DND-41 (cell line): ENCODE data around the gene LPCAT1.

ENCODE experiments used
- CTCF ChIP-seq: IDR thresholded peaks from 2 replicates; pipeline ENCODE4 v1.5.1; 2012; ENCODE audit warnings: borderline replicate concordance, low read length, moderate library complexity, mild to moderate bottlenecking; ENCODE audit not compliant: poor library complexity, severe bottlenecking; ENCODE audit errors: extremely low read depth
- EZH2 ChIP-seq: IDR thresholded peaks from 3 replicates; pipeline ENCODE4 v1.6.1; 2012; ENCODE audit warnings: borderline replicate concordance, low read depth, mild to moderate bottlenecking, moderate library complexity, low read length, inconsistent platforms; ENCODE audit not compliant: severe bottlenecking

GRCh38 chr5:1476181-1476966 is 47.4 kb downstream of the LPCAT1 start:
- TF ChIP-seq CTCF, result no peak
- TF ChIP-seq EZH2, result no peak
